ENCODE data around the gene SLC9A8. TPM values are rescaled to one million over a fixed set of nuclear protein-coding genes. Genes with fewer than 3 reads are reported as not detected.

Gene SLC9A8
- total RNA-seq, 4 donors from 2014 or later: 7.1 to 12.4 (median 8.9) TPM

- TF ChIP-seq CTCF (IDR thresholded peaks at IDR 0.05; ENCODE audit: low read depth): no peak
Observed at GRCh38 chr20:49868964-49869363, 56.3 kb downstream of the SLC9A8 start.

GRCh38 chr20:49870261-49870660, 57.6 kb downstream of the SLC9A8 start:
- no peak for TF ChIP-seq CTCF (IDR thresholded peaks at IDR 0.05; ENCODE audit: low read depth)

- TF ChIP-seq CTCF (IDR thresholded peaks at IDR 0.05; ENCODE audit: low read depth): no peak
Observed at GRCh38 chr20:49871391-49871948, 58.8 kb downstream of the SLC9A8 start.

GRCh38 chr20:49872056-49872455, 59.4 kb downstream of the SLC9A8 start:
- TF ChIP-seq CTCF (IDR thresholded peaks at IDR 0.05; ENCODE audit: low read depth): no peak

- TF ChIP-seq CTCF (IDR thresholded peaks at IDR 0.05; ENCODE audit: low read depth): no peak
Observed at GRCh38 chr20:49874696-49875095, 62.1 kb downstream of the SLC9A8 start.

GRCh38 chr20:49877386-49877921, 64.8 kb downstream of the SLC9A8 start:
- TF ChIP-seq CTCF (IDR thresholded peaks at IDR 0.05; ENCODE audit: low read depth): no peak

- TF ChIP-seq CTCF (IDR thresholded peaks at IDR 0.05; ENCODE audit: low read depth): no peak
Observed at GRCh38 chr20:49878977-49879376, 66.3 kb downstream of the SLC9A8 start.
